HG03442 (cell line): ENCODE measurements around the gene PRSS1.
"Not testable (repeated sequence)": the region's sequence is repeated elsewhere in the genome, so short reads cannot be mapped to it uniquely, and the experiment has no call there.

Source experiments
- ATAC-seq: cut with Tn5 transposase; IDR thresholded peaks from one replicate; pipeline ENCODE4 v1.9.1; 2021; ENCODE audit warnings: mild to moderate bottlenecking, moderate library complexity; ENCODE audit not compliant: unreplicated experiment

The PRSS1 gene

GRCh38 chr7:142749218-142749993, at the start of gene PRSS1:
Gene PRSS1 (plus strand): TSS chr7:142749472. CDS start chr7:142749485, 13 bp downstream.
- no peak for ATAC-seq

- not testable (repeated sequence) for ATAC-seq
Measured at GRCh38 chr7:142700935-142701334, 48.3 kb upstream of the PRSS1 start.

DNA sequence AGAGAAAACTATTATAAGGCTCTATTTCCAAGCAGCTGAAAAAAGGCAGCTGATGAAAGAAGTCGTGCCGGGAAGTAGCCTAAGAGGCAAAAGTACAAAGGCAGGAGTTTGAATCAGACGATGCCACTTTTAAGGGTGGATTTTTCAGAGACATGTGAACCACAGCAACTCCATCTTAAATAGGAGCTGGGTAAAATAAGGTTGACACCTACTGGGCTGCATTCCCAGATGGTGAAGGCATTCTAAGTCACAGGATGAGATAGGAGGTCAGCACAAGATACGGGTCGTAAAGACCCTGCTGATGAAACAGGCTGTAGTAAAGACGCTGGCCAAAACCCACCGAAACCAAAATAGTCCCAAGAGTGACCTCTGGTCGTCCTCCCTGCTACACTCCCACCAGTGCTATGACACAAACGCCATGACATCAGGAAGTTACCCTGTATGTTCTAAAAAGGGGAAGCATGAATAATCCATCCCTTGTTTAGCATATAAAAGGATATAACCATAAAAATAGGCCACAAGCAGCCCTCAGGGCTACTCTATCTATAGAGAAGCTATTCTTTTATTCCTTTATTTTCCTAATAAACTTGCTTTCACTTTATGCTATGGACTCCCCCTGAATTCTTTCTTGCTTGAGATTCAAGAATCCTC, 45.5 kb upstream of the PRSS1 start:
- no peak for ATAC-seq

GRCh38 chr7:142708726-142709125, 40.5 kb upstream of the PRSS1 start:
- not testable (repeated sequence) for ATAC-seq

- no peak for ATAC-seq
Measured at GRCh38 chr7:142709921-142710320, 39.4 kb upstream of the PRSS1 start.

- no peak for ATAC-seq
Measured at GRCh38 chr7:142711196-142711595, 38.1 kb upstream of the PRSS1 start.

DNA sequence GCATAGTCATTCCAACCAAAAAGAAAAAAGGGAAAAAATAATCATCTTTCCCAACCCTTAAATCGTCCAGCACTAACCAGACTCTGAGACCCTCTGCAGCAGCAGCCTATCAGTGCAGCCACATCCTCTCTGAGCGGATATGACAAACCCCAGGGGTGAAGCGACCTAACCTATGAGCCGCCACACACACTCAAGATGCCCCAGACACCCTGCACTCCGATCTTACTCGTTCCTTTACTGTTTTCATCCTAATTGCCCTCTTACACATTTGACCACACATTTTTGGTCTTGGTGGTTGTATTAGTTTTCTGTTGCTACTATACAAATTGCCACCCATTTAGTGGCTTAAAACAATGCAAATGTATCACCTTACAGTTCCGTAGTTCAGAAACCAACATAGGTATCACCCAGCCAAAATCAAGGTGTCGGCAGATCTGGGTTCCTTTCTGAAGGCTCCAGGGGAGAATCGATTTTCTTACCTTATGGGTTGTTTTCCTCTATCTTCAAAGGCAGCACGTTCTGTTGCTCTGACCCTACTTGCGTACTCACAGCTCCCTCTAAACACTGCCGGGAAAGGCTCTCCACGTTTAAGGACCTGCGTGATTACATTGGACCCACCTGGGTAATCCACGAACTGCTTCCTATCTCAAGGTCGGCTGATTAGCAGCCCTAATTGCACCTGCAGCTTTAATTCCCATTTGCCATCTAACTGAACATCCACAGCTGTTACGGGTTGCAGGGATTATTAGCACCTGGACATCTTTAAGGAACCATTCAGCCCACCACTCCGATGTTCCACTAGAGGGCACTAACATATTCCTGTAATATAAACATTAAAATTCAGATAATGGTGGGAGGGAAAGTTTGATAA, 37.3 kb upstream of the PRSS1 start:
- ATAC-seq: no peak

DNA sequence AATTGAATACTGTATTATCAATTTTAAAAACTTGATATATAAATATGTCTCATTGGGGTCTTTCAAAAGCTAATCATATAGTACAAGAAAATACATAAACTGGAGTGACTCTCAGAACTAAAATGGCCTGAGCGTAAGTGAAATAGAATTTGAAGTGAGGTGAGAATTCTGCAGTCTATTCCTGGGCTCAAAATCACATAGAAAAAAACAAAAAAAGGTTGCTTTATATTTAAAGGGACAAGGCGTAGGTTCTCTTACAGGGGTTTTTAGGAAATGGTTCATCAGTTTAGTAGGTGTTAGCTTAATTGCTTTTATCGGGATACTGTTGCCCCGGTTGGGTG, 36.7 kb upstream of the PRSS1 start:
- no peak for ATAC-seq

DNA sequence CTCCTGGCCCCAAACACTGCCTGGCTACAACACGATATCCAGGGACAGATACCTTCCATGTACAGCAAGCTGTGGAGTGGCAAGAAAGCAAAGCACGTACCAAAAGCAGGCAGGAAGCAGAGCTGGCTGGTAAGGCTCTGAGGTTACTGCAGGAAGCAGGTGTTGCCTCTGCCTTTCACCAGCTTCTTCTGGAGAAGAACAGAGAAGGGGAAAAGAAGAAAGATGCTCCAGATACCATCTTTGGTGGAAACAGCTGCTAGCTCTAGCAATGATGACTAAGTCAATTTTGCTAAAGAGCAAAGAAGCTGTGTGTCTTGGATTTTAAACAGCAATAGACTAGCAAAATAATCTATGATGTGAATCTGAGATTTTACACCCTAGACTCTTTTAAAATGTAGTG, 34.9 kb upstream of the PRSS1 start:
- ATAC-seq: no peak

DNA sequence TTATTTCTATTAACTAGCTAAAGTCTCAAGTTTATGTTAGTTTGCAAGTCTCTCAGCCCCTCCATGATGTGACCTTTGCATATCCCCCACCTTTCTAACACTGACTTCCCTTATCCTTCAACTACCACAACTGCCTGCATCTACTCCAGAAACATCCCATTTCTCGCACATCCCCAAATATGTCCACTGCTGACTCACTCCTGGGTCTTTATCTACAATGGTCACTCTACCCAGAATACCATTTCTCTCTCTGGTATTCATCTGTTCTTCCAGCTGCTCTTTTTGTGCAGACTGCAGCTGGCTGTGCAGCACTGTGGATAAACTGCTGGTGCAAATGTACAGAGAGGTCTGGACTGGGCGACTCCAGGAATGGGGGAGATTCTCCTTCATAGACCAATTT, 32.7 kb upstream of the PRSS1 start:
- ATAC-seq: no peak

GRCh38 chr7:142717453-142717852, 31.8 kb upstream of the PRSS1 start:
- no peak for ATAC-seq

DNA sequence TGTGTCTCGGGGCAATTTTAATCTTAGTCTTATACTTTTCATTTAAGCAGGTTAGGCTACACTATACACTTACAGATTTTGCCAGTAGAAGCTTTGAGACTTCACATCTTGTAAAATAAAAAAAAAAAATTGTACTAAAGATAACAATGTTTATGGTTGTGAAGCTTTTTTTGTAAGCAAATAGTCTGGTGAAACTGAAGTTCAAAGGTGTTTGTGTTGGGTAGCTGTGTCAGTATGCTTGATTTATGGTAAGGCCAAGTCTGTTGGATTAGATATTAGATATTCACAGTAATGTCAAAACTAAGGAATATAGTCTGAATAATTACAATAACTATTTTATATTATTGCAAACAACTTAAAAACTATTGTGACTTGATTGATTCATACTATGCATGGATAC, 31.0 kb upstream of the PRSS1 start:
- ATAC-seq: no peak

DNA sequence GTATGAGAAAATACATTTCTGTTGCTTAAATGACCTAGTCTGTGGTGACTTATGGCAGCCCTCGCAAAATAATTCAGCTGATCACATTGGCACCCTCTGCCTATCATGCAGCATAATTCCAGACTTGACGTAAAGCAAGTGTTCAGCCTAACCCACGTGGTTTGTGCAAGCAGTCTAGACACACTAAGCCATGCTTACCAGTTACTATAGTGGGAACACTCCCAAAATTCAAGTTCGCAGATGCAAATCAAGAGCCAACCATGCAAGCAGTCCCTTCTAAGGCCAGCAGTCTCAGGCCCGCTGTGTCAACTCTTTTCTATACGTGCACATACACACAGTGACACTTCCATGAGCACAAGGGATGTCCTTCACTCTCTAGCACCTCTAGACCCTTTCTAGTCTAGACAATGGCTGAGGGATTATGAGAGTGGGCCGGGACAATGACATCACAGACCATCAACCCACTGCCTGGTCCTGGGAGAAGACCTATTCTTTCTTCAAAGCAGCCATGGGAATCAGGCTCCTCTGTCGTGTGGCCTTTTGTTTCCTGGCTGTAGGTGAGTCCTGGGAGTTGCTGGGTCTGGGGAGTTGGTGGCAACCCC, 29.0 kb upstream of the PRSS1 start:
- ATAC-seq: no peak

DNA sequence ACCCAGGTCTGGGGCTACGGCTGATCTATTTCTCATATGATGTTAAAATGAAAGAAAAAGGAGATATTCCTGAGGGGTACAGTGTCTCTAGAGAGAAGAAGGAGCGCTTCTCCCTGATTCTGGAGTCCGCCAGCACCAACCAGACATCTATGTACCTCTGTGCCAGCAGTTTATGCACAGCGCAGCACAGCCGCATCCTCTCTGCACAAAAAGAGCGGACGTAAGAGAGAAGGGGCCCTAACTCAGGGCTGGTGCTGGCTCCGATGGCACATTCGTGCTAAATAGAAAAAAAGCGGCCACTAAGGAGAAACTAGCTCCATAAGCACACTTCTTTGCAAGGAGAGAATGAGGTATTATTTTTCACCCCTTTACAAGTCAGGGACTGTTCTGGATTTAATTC, 28.3 kb upstream of the PRSS1 start:
- no peak for ATAC-seq

DNA sequence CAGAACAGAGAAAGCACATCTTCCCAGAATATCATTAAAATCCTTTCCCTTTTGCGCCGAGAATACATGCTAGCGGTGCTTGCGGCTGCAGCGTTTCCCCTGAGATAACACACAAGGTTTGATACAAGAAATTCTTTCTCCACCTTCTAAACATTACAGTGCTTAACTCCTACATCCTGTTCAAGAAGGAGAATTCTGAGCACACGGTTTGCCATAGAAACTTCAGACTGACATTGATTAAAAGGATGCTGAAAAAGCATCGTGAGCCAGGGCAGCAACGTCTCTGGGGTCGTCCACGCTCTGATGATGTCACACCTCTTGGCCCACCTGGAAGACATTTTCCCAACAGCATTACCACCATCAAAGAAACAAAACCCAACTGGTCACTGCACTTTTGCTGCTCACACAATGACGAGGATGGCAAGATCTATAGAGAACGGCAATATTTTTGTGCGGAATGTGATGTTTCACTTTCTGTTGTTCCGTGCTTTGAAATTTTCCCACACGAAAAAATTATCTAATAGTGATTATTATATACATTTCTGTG, 27.0 kb upstream of the PRSS1 start:
- no peak for ATAC-seq

- peak; percentile 92 for ATAC-seq
Measured at GRCh38 chr7:142733271-142733670, 16.0 kb upstream of the PRSS1 start.

GRCh38 chr7:142739923-142740492, 9.3 kb upstream of the PRSS1 start:
- ATAC-seq: peak; percentile 97

GRCh38 chr7:142740786-142741185, 8.5 kb upstream of the PRSS1 start:
- ATAC-seq: no peak

DNA sequence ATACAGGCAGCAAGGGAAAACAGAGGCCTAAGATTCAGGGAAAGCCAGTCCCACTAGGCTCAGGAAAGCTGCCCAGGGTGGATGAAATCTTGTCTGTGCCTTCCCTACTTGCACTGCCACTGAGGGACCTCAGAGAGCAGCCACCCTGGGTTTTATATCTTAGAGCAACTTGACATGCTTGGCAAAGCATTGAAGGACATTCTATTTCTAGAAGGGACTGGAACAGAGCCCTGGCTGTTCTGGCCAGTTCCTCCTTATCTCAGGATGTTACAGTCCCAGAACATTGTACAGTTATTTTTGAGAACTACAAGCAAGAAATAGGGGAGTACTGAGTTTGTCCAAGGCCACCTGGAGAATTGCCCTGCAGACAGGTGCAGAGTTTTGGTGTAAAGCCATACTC, 7.3 kb upstream of the PRSS1 start:
- ATAC-seq: not testable (repeated sequence)

- ATAC-seq: no peak
Measured at GRCh38 chr7:142745091-142745635, 4.1 kb upstream of the PRSS1 start.
